Measurements from ENCODE around the gene APRT.
"Not testable (repeated sequence)": the region's sequence is repeated elsewhere in the genome, so short reads cannot be mapped to it uniquely, and the experiment has no call there.

The APRT gene

DNA sequence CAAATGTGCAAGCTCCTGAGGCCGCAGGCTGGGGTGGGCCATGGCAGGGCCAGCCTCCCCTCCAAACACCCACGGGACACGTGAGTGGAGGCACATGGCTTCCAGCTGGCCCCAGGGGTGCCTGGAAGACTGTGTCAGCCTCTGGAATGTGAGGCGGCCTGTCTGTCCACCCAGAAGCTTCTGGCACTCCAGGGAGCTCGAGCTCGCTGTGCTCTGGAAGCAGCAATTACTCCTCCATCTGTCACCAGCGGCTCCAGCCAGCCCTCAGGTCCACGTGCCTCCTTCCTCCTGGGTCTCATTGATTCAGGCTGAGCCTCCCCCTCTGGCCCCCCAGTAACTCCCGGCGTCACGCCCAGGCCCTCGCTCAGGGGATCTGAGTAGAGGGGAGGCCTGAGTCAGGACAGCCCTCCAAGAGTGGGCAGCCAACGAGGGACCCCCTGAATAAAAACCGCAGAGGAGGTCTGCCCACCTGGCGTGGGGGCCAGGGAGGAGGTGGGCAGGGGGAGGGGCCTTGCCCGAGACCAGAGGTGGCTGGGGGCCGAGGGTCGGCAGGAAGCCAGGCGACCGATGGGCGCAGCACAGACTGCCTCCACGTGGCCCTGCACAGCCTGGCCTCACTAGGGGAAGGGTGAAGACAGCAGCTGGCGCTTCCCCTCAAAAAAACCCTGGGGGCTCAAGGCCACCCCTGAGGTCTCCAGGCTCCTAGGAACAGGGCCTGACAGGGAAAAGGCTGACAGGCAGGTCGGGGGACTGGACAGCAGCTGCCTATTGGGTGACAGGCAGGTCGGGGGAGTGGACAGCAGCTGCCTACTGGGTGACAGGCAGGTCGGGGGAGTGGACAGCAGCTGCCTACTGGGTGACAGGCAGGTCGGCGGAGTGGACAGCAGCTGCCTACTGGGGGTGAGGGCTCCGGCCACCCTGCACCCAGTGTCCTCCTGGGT is 38.6 kb downstream of the APRT start:
- no peak for DNase-seq (ENCODE audit: low spot score)

DNA sequence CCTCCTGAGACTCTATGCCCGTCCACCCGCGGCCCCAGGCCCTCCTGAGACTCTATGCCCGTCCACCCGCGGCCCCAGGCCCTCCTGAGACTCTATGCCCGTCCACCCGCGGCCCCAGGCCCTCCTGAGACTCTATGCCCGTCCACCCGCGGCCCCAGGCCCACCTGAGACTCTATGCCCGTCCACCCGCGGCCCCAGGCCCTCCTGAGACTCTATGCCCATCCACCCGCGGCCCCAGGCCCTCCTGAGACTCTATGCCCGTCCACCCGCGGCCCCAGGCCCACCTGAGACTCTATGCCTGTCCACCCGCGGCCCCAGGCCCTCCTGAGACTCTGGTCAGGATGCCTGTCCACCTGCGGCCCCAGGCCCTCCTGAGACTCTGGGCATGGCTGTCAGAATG is 39.9 kb downstream of the APRT start:
- DNase-seq (ENCODE audit: low spot score): not testable (repeated sequence)

DNA sequence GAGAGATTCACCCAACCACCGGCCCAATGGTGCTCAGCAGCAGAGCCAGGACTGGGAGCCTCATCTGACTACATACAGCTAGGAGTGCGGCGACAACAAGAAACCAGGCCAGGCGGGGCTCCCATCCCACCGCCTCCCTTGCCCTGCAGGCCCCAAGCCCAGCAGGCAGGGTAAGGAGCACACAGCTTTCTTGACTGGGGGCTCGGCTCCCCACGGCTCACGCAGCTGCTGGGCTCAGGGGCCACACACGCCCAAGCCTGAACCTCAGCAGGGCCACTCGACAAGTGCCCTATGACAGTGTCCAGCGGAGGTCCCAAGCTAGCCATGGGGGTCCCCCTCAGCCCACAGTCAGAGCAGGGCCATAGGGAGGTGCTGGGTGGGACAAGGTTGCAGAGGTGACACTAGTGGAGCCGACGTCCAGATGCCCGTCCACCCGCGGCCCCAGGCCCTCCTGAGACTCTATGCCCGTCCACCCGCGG is 40.4 kb downstream of the APRT start:
- no peak for DNase-seq (ENCODE audit: low spot score)

- DNase-seq (ENCODE audit: low spot score): no peak
Observed at GRCh38 chr16:88770461-88771293, 41.1 kb downstream of the APRT start.

GRCh38 chr16:88769617-88770460 is 41.9 kb downstream of the APRT start:
- no peak for DNase-seq (ENCODE audit: low spot score)

DNA sequence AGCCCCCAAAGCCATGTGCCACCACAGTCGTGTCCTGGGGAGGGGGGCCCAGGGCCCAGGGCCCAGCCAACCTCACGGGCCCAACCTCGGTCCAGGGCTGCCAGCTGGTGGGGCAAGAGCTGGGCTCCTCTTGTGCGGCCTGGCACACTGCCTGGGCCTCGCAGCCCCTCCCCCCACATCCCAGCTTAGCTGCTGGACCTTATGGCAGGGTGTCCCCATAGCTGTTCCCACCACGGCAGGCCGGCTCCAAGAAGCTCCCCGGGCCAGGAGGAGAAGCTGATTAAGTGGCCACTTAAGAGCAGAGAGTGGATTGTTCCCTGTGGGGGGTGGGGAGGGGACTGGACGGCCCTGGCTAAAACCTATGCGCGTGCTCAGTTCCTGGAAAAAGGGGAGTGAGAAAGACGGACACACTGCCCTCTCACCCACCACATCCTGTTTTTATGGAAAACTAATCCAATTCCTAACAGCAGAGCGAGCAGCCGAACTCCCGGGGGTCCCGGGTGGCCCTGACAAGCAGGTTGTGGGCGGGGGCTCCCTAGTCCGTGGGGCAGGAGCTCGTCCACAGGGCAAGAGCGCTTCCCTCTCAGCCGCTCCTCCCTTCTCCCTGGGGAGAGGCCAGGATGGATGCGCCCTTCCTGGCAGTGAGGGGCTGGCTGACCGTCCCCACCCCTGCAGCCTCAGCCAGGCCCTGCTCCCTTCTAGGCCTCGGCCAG is 43.5 kb downstream of the APRT start:
- DNase-seq (ENCODE audit: low spot score): no peak

- DNase-seq (ENCODE audit: low spot score): no peak
Observed at GRCh38 chr16:88767546-88768070, 44.1 kb downstream of the APRT start.

- DNase-seq (ENCODE audit: low spot score): no peak
Observed at GRCh38 chr16:88766975-88767374, 44.8 kb downstream of the APRT start.

DNA sequence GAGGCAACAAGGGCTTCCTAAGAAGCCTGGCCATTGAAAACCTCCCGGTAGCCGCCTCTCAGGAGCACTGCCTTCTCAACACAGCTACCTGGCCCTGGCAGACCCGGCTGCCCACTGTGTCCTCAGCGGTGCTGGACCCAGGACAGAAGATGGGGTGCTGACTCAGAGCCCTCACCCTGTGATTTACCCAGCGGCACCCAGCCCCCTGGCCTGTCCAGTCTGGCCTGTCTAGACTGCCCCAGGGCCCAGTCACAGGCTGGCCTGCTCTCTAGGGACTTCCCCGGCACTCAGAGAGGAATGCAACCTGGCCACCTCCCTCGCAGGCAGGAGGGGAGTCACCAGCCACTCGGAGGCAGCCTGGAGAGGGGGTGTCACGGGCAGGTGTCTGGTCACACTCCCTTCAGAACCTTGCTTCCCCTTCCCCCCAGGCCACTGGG is 46.8 kb downstream of the APRT start:
- DNase-seq (ENCODE audit: low spot score): no peak

DNA sequence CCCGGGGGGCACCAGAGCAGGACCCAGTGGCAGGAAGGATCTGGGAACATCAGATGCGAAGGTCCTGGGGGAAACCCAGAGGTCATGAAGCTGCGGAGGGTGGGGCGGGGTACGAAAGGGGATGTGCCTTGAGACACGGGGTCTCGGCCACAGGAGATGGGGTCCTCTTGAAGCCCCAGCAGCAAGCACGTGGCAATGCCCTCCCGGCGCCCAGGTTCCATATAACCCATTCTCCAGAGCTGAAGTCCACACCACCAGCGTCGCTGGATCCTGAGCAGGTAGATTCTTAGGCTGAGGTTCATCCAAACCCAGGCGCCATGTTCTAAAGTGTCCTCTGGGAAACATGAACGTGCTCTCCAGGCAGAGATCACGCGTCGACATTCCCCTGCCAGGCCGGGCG is 47.6 kb downstream of the APRT start:
- no peak for DNase-seq (ENCODE audit: low spot score)

DNA sequence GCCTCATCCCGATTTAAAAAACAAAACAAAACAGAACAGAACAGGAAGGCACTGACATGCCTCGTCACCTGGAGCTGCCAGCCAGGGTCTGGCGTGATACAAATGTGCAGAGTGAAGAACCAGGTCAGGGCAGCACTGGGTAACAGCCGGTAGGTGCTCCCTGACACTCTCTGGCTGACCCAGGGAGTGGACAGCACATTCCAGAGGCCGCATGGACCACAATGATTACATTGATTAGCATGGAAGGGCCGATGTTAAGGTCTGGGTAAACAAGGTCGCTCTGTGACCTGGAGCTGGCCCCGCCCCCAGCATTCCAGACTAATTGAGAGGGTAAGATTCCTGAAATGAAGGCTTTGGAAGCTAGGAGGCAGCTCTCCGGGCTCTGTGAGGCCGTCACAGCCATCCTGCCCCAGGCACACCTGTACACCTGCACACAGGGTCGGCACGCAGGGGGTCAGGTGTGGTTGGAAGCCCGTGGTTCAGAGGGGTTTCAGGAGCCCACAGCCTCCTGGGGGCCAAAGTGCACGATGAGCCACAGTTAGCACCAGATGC is 48.1 kb downstream of the APRT start:
- no peak for DNase-seq (ENCODE audit: low spot score)

DNA sequence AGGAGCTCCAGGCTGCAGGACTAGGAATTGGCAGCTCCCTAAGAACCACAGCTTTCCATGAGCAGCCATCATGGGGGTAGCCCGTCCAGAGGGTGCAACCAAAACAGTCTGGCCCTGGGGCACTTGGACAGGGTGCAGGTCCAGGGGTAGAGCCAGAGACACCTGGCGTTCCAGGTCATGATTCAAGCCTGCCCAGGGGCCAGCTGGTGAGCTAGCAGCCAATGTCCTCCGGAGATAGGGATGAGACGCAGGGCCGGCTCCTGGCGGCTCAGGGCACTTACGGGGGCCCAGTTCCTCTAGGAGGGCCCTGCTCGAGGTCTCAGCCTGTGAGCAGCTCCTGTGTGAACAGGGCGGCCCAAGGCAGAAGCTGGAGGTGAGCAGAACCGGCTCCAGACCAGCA is 48.8 kb downstream of the APRT start:
- DNase-seq (ENCODE audit: low spot score): no peak

DNA sequence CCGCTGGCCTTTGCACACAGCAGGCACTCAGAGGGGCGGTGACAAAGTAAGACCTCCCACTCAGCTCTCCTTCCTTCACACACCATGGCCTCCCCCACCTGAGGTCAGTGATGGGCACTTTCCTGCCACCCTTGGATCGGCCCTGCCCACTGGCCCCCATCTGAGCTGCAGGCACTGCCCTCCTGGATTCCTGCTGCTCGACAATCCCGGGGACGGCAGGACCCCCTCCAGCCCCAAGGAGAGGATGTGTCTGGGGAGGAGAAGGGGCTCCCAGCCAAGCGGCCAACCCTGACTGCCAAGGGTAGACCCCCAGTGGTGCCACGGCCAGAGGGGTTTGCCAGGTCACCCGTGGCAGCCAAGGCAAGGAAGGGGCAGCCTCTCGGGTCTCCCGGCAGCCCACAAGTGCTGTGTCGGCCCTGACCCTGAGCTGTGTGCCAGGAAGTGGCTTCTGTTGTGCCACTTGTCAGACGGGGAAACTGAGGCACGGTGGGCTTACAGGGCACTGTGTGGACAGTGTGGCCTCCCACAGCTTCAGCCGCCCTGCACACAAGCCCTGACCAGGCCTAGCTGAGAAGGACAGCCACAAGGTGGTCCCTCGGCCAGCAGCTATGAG is 49.4 kb downstream of the APRT start:
- DNase-seq (ENCODE audit: low spot score): no peak

- DNase-seq (ENCODE audit: low spot score): no peak
Observed at GRCh38 chr16:88761830-88762229, 49.9 kb downstream of the APRT start.

- DNase-seq (ENCODE audit: low spot score): no peak
Observed at GRCh38 chr16:88761143-88761534, 50.6 kb downstream of the APRT start.

DNA sequence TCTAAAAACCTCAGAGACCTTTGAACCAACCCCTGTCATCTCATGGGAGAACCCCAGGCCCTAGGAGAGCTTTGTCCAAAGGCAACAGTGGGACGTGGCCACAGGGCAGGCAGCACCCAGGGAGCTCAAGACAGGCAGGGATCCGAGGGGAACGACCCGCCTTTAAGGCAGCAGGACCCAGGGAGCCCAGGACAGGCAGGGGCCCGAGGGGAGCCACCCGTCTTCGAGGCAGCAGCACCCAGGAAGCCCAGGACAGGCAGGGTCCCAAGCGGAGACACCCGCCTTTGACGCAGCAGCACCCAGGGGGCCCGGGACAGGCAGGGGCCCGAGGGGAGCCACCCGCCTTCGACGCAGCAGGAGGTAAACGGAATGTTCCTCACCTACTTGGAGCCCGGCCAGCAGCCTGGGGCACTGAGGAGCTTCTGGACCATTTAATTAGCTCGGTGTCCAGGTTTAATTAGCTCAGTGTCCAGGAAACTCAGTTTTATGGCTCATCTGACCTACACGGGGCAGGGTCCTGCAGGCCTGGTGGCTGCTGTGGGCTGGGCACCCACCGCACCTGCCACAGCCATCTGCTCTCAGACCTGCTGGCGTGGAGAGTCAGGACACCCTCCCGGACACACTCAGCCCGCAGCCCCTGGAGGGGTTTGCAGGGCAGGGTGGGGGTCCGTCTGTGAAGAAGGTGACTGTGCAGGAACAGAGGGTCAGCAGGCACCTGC is 51.1 kb downstream of the APRT start:
- DNase-seq (ENCODE audit: low spot score): no peak

GRCh38 chr16:88759976-88760350 is 51.8 kb downstream of the APRT start:
- no peak for DNase-seq (ENCODE audit: low spot score)

Data from pons (tissue), 1 donor.